SK-N-SH (cell line): ENCODE data around the gene ZNF71. TPM values are rescaled to one million over a fixed set of nuclear protein-coding genes. Genes with fewer than 3 reads are reported as not detected.

Experiments
- CTCF ChIA-PET: fragments of 300-600, 350-600 bp; formaldehyde crosslinking; extraction: SDS; loops from one replicate; lab custom pipeline; 2021; lab: Yijun Ruan, JAX
- POLR2A ChIA-PET: fragments of 350-600 bp; sonication (Branson Sonifier 250); formaldehyde crosslinking; extraction: SDS; loops from one replicate; lab custom pipeline; 2020; ENCODE audit warnings: antibody characterized with exemption, inconsistent platforms; lab: Yijun Ruan, JAX
- DNase-seq: peaks from one replicate; pipeline ENCODE4 v3.0.0; 2012
- H2AFZ ChIP-seq: fragments of 200-600 bp; sonication (generic); 2 replicates; pipeline ENCODE4 v1.8.1; 2016; ENCODE audit warnings: antibody characterized with exemption, mild to moderate bottlenecking, low read depth
- H3F3A ChIP-seq: fragments of 200-600 bp; sonication (generic); replicated peaks from 2 replicates; pipeline ENCODE3; 2016; ENCODE audit warnings: antibody characterized with exemption, mild to moderate bottlenecking; ENCODE audit not compliant: insufficient read depth
- H3K27ac ChIP-seq, 2 experiments: fragments of 200-500 bp in 1 of 2; fragments of 200-600 bp in 1 of 2; sonication (Bioruptor generic) in 1 of 2; sonication (generic), shearing (Covaris generic) in 1 of 2; 2 replicates each; pipeline versions ENCODE4 v1.5.1 to v1.6.1; 2014 to 2016; ENCODE audit warnings: low read depth in 2 of 2, inconsistent platforms in 1 of 2, low read length in 1 of 2, mild to moderate bottlenecking in 1 of 2, mixed read lengths in 1 of 2
- H3K27me3 ChIP-seq: fragments of 200-600 bp; sonication (generic), shearing (Covaris generic); 2 replicates; pipeline ENCODE4 v1.6.1; 2016; ENCODE audit warnings: mixed run types; ENCODE audit not compliant: insufficient read depth
- H3K36me3 ChIP-seq, 2 experiments: fragments of 200-500 bp in 1 of 2; fragments of 200-600 bp in 1 of 2; sonication (Bioruptor generic) in 1 of 2; sonication (generic) in 1 of 2; replicated peaks in 1 of 2; 2 replicates each; pipeline versions ENCODE3 to v1.5.1; 2014 to 2016; ENCODE audit warnings: low read length in 1 of 2, mild to moderate bottlenecking in 1 of 2; ENCODE audit not compliant: insufficient read depth in 2 of 2, control insufficient read depth in 1 of 2
- H3K4me1 ChIP-seq, 2 experiments: fragments of 200-500 bp in 1 of 2; fragments of 200-600 bp in 1 of 2; sonication (Bioruptor generic) in 1 of 2; sonication (generic), shearing (Covaris generic) in 1 of 2; 2 replicates each; pipeline versions ENCODE4 v1.5.1 to v1.6.1; 2014 to 2016; ENCODE audit warnings: low read depth in 1 of 2, low read length in 1 of 2, mixed run types in 1 of 2; ENCODE audit not compliant: insufficient read depth in 2 of 2, control insufficient read depth in 1 of 2
- H3K4me2 ChIP-seq: fragments of 200-600 bp; sonication (generic), shearing (Covaris generic); 2 replicates; pipeline ENCODE4 v1.6.1; 2017; ENCODE audit warnings: mixed run types
- H3K4me3 ChIP-seq, 2 experiments: fragments of 200-500 bp in 1 of 2; fragments of 200-600 bp in 1 of 2; sonication (Bioruptor generic) in 1 of 2; sonication (generic), shearing (Covaris generic) in 1 of 2; 2 replicates each; pipeline versions ENCODE4 v1.5.1 to v1.8.1; 2014 to 2016; ENCODE audit warnings: low read depth in 2 of 2, inconsistent platforms in 1 of 2, low read length in 1 of 2, mild to moderate bottlenecking in 1 of 2, mixed read lengths in 1 of 2, moderate library complexity in 1 of 2
- H3K79me2 ChIP-seq: fragments of 200-600 bp; sonication (generic); 2 replicates; pipeline ENCODE4 v1.8.1; 2017; ENCODE audit warnings: mild to moderate bottlenecking; ENCODE audit not compliant: insufficient read depth
- H3K9ac ChIP-seq: fragments of 200-600 bp; sonication (generic); 2 replicates; pipeline ENCODE4 v1.6.1; 2017; ENCODE audit warnings: mixed run types
- H3K9me2 ChIP-seq: fragments of 200-600 bp; sonication (generic); 2 replicates; pipeline ENCODE4 v1.6.1; 2017; ENCODE audit warnings: mixed run types
- H3K9me3 ChIP-seq: fragments of 200-600 bp; sonication (generic); 2 replicates; pipeline ENCODE4 v1.6.1; 2017; ENCODE audit warnings: mixed run types, mild to moderate bottlenecking, moderate library complexity
- H4K20me1 ChIP-seq: fragments of 200-600 bp; sonication (generic); 2 replicates; pipeline ENCODE4 v1.6.1; 2017; ENCODE audit warnings: mild to moderate bottlenecking, mixed run types; ENCODE audit not compliant: insufficient read depth
- CHD2 ChIP-seq: fragments of 150-350 bp; IDR thresholded peaks from 2 replicates; pipeline ENCODE4 v1.6.1; 2018; ENCODE audit warnings: low read length; ENCODE audit not compliant: partially characterized antibody
- CTCF ChIP-seq: fragments of 200-600 bp; sonication (generic); IDR thresholded peaks from 2 replicates; pipeline ENCODE4 v1.6.1; 2017; ENCODE audit warnings: antibody characterized with exemption, mild to moderate bottlenecking, moderate library complexity
- ELF1 ChIP-seq: IDR thresholded peaks from 2 replicates; pipeline ENCODE4 v1.4.0; 2012
- FOSL2 ChIP-seq: IDR thresholded peaks from 2 replicates; pipeline ENCODE4 v1.4.0; 2012; ENCODE audit warnings: low read depth, mild to moderate bottlenecking, moderate library complexity, borderline replicate concordance
- FOXM1 ChIP-seq: IDR thresholded peaks from 2 replicates; pipeline ENCODE4 v1.4.0; 2012; ENCODE audit warnings: low read depth, mild to moderate bottlenecking
- IRF3 ChIP-seq: fragments of 150-350 bp; IDR thresholded peaks from 2 replicates; pipeline ENCODE4 v1.6.1; 2016; ENCODE audit warnings: mild to moderate bottlenecking, low read depth, low read length
- MEF2A ChIP-seq: IDR thresholded peaks from 2 replicates; pipeline ENCODE4 v1.4.0; 2012; ENCODE audit warnings: low read depth, borderline replicate concordance
- NFIC ChIP-seq: IDR thresholded peaks from 2 replicates; pipeline ENCODE4 v1.4.0; 2012; ENCODE audit warnings: borderline replicate concordance
- REST ChIP-seq: IDR thresholded peaks from 2 replicates; pipeline ENCODE4 v1.6.1; 2012; ENCODE audit warnings: mild to moderate bottlenecking, low read depth, low read length, moderate library complexity
- TCF12 ChIP-seq: IDR thresholded peaks from 2 replicates; pipeline ENCODE4 v1.4.0; 2012
- TEAD4 ChIP-seq: IDR thresholded peaks from 2 replicates; pipeline ENCODE4 v1.4.0; 2012; ENCODE audit warnings: mild to moderate bottlenecking, borderline replicate concordance; ENCODE audit not compliant: insufficient read depth
- ZBTB33 ChIP-seq: IDR thresholded peaks from 2 replicates; pipeline ENCODE4 v1.4.0; 2012; ENCODE audit warnings: low read depth, borderline replicate concordance
- WGBS: methylation state at CpG from one replicate; pipeline ENCODE4 v1.1.6; 2017; ENCODE audit warnings: low lambda C conversion rate; 5-methylcytosine and 5-hydroxymethylcytosine counted together
- polyA plus RNA-seq, 3 experiments: library from polyadenylated mRNA; depleted of rRNA; stranded (reverse); fragments of >200 nt; gene quantifications; 2 replicates each; pipeline ENCODE4 v1.2.3, GENCODE V29; 2012

ZNF71 gene
- polyA plus RNA-seq, 1 of the 3 experiments (the other 2 are of a cell fraction) = 6.3 TPM

- no peaks in the 10 kb centered on the region for H4K20me1 ChIP-seq
- WGBS = 91% methylated on average over 8 of the region's 8 CpGs
- H3K4me3 ChIP-seq = no peak overlapping the region
- ChIA-PET CTCF (no interaction called here), POLR2A (no interaction called here)
- no peak for DNase-seq
- peaks cover 10 to 26% of the 10 kb centered on the region in 2 experiments for H3K36me3 ChIP-seq
- no peaks in the 10 kb centered on the region for H3K27me3 ChIP-seq
- H3K4me2 ChIP-seq = no peak overlapping the region
- no peak overlapping the region for H3K9ac ChIP-seq
- no peak overlapping the region for H2AFZ ChIP-seq
- no peak overlapping the region for H3K27ac ChIP-seq
- no peaks in the 10 kb centered on the region for H3K9me2 ChIP-seq
- no peaks in the 10 kb centered on the region for H3F3A ChIP-seq
- H3K4me1 ChIP-seq = no peaks in the 10 kb centered on the region
- TF ChIP-seq CHD2 = no peak
- TF ChIP-seq ZBTB33 = no peak
- TF ChIP-seq TEAD4 = no peak
- no peak for TF ChIP-seq CTCF
- no peak for TF ChIP-seq ELF1
- TF ChIP-seq FOSL2 = no peak
- no peak for TF ChIP-seq NFIC
- TF ChIP-seq MEF2A = no peak
- TF ChIP-seq FOXM1 = no peak
- no peak for TF ChIP-seq TCF12
- TF ChIP-seq IRF3 = no peak
- TF ChIP-seq REST = no peak
- peaks cover 44% of the 10 kb centered on the region for H3K79me2 ChIP-seq
- H3K9me3 ChIP-seq = no peaks in the 10 kb centered on the region
Observed at GRCh38 chr19:56617531-56617930, 22.4 kb downstream of the ZNF71 start.
